SIG-M5 treated with dmso at 0.1 percent for 504 hours (cell line): ENCODE data around the gene SLC39A11.

ENCODE experiments used
- DNase-seq: peaks from one replicate; lab custom pipeline; 2025; ENCODE audit not compliant: unreplicated experiment; lab: John Stamatoyannopoulos, UW

Gene SLC39A11

DNA sequence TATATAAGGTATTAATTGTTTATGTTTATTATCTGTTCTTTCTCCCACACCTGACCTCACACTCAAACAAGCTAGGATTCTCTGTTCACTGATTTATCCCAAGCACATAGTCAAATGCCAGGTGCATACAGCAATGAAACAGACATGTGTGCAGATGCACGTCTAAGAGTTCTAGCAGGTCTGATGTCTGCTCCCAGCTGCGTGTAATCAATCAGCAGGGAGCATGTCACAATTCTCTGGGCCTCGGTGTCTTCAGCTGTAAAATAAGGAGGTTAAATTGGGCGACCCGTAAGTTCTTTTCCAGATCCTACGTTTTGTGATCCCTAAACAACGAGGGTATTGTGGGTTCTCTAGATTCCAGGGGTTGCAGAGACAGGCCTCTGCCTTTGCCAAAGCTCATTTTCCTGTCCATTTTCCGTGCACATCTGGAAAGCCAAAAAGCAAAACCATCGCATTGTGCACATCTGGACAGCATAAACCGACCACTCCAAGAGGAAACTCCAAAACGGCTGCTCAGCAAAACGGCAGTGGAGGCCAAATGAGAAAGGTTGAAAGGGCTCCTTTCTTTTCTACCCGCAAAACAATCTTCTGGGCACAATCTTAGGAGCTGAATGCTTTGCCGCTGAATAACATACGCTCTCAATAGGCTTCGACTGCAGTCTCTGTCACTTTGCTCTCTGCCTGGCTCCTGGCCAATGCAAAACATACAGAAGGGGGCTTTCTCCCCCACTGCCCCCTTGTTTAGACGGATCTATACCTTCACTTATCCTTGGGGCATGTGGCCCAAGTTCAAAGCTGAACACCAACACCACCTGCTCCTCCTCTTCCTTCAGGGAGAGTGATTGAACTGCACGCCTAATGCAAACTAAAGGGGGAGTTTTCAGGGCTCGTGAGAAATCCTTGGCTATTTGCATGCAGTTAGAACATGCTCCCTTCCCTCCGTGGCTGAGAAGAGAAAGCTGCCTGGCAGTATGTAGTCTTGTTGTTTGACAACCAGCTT, 426.3 kb downstream of the SLC39A11 start:
- no peak for DNase-seq

GRCh38 chr17:72662827-72663190, 429.7 kb downstream of the SLC39A11 start:
- DNase-seq = no peak

GRCh38 chr17:72661945-72662826, 430.3 kb downstream of the SLC39A11 start:
- no peak for DNase-seq

DNA sequence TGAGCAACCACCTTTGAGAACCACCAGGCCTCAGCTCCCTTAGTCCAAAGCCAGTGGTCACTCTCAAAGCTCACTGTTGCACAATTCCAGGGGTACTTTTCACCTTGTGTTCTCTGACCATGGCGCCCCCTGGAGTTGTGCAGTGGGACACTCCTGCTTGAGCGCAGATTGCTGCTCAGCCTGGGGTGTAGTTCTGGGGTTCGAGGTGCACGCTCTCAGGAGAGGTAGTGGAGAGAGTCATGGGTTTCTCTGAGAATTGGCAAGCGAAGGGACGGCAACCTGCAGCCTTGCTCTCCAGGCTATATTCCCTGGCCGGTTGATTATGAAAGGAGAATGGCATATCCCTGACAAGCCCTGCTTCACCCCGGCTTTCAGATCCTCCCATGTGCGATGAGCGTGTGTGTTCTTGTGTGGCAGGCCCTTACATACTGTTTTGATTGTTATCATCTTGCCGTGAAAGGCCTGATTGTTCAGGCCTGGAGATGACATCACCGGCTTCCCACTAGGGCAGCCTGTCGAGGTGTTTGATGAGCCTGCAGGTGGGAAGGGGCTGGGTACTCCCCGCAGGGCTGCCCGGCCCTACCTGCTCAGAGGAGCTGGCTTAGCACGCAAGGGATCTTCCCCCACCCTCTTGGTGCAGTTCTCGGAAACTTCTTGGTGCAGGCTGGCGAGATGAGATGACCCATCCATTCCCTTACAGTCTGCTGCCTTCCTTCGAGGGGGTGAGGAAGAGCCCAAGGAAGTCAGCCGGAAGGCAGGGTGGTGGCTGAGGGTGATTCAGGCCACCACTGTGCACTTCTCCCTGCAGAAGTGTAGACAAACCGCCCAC, 431.2 kb downstream of the SLC39A11 start:
- DNase-seq = no peak

GRCh38 chr17:72660274-72661115, 432.0 kb downstream of the SLC39A11 start:
- DNase-seq = no peak

DNA sequence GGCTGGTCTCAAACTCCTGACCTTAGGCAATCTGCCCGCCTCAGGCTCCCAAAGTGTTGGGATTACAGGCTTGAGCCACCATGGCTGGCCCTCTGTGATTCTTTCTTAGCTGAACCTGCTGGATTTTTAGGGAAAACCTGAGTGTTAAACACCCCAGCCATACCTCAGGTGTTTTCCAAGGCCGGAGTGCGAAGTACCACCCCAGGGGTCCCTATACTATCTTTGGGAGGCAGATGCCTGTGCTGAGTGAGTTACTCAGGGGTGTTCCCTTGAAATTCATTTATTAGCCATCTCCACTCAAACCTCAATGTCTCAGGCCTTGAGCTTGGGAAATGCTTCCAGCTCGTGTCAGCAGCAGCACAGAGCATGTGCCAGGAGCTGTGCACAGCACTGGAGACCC, 432.7 kb downstream of the SLC39A11 start:
- no peak for DNase-seq

- DNase-seq = no peak
Observed at GRCh38 chr17:72658675-72659074, 433.8 kb downstream of the SLC39A11 start.

GRCh38 chr17:72657467-72658317, 434.8 kb downstream of the SLC39A11 start:
- no peak for DNase-seq

GRCh38 chr17:72656130-72656763, 436.2 kb downstream of the SLC39A11 start:
- no peak for DNase-seq

DNA sequence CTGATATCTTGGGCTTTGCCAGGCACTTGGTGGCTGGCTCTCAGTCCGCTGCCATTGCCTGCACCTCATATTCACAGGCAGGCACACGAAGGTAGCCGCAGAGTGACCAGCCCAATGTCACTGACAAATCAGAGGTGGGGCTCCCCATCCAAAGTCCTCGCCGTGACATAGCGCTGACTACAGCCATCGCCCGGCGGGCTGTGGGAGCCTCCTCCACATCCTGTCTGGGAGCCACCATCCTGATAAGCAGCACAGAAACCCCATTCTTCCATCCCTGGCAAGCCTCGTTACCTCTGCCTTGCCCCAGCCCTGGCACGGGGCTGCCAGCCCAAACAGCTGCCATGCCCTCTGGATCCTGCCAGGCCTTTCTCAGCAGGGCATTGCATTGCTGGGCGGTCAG, 437.8 kb downstream of the SLC39A11 start:
- no peak for DNase-seq

- DNase-seq = no peak
Observed at GRCh38 chr17:72651988-72652387, 440.5 kb downstream of the SLC39A11 start.

GRCh38 chr17:72648702-72649101, 443.8 kb downstream of the SLC39A11 start:
- no peak for DNase-seq

GRCh38 chr17:72646176-72646575, 446.3 kb downstream of the SLC39A11 start:
- DNase-seq = no peak

DNA sequence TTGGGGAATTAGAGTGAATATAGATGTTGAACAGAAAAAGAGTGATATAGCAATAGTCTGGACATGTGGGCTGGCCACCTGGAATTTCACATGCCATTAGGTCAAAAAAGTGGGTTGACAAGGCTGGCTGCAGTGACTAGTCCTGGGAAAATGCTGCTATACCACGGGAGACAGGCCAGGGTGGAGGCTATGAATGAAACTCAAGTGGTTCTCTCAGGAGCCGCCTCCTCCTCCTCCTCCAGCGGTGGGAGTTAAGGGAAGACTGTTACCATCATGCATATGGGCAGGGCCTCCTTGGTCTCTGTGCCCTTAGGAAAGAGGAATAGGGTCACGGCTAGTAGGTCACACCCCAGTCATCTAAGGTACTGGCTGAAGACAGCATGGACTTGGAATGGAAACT, 448.0 kb downstream of the SLC39A11 start:
- DNase-seq = no peak

- no peak for DNase-seq
Observed at GRCh38 chr17:72643575-72644216, 448.8 kb downstream of the SLC39A11 start.

DNA sequence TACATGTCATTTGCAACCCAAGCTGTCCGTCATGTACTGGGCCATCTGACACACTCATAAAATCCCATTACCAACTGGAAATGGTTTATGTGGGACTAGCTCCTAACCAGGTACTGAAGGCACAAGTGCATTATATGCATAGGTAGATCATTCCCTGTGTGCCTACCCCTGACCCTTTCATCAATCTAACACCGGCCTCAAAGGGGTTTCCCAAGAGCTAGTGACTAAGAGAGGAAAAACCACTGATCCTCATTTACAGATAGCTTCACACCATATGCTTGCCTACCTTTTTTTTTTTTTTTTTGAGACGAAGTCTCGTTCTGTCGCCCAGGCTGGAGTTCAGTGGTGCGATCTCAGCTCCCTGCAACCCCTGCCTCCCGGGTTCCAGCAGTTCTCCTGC, 449.8 kb downstream of the SLC39A11 start:
- no peak for DNase-seq

DNA sequence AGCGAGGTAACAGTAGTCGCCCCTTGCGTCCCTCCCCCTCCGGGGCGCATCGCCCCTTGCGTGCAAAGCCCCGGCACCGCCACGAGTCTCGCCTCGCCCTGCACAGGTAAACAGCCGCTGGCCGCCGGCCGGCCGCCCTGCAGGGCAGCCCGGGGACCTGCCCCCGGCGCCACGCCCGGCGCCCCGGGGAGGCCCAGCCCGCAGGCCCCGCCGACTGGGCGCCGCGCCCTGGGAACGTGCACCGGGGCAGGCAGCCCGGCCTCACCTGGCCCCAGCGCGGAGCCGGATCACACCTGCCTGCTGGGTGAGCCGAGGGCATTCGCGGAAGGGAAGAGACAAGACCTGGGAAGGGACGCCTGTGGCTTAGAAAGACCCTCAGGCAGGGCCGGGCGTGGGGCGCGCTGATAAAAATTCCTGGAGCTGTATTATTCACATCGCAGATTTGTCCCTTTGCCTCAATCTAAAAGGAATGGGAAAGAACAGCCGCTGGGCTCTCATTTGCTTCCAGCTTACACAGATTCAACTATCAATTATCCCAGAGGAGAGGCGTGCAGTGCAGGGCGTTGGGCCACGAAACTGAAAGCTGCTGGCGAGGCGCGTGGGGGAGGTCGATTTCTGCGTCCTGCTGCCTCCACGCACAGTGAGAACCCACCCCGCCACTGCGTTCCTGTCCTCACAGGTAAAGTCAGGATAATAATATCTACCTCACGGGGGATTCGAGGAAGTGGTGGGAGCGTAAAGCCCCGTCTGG, 451.9 kb downstream of the SLC39A11 start:
- no peak for DNase-seq
